GM21390 (cell line): ENCODE data around the gene IKZF2.

Source experiments
- ATAC-seq: cut with Tn5 transposase; IDR thresholded peaks from one replicate; pipeline ENCODE4 v1.9.1; 2021; ENCODE audit not compliant: unreplicated experiment

The IKZF2 gene

GRCh38 chr2:213101692-213102460 is 49.5 kb downstream of the IKZF2 start:
- no peak for ATAC-seq

DNA sequence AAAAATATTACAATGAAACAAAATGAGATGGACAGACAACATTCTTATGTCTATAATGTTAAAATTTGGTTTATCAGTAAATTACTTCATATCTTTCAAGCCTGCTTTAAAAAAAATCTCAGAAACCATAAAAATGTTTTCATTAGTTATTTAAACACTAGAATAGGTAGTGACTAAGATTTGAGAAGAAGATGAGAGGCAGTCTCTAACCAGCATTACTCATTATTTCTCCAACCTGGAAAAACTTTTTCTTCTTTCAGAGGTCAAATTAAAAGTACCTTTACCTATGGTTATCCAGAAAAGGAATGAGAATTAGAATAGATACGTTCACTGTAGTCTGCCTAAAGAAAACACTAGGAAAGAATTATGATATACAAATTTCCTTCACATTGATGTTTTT is 50.3 kb downstream of the IKZF2 start:
- no peak for ATAC-seq

DNA sequence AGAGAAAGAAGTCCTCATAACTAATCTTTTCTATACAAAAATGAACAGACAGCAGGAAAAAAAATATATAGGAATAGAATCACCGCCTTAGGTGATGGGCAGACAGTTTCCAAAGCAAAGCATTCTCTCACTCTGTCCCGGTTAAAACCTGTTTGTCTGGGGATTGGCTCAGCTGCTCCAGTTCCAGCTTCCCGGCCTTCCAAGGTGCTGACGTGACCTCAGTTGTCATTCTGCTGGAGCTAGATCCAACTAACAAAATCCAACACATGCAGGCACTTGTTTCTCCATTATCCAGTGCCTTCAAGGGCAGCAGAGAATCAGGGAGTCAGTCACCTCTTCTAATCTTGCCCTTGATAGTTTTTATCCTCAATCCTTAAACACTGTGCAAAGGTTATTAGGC is 52.8 kb downstream of the IKZF2 start:
- ATAC-seq: no peak

DNA sequence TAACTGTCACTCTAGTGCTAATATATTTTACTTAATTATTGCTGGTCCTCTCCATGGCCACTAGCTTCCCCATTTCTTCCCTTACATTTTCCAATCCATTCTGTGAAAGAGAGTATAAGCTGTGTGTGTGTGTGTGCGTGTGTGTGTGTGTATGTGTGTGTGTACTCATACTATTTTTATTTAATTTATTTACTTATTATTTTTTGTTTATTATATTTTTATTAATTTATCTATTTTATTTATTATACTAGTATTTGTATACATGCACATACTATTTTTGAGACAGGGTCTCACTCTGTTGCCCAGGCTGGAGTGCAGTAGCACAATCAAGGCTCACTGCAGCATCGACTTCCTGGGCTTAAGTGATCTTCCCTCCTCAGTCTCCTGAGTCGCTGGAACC is 59.6 kb downstream of the IKZF2 start:
- ATAC-seq: no peak

DNA sequence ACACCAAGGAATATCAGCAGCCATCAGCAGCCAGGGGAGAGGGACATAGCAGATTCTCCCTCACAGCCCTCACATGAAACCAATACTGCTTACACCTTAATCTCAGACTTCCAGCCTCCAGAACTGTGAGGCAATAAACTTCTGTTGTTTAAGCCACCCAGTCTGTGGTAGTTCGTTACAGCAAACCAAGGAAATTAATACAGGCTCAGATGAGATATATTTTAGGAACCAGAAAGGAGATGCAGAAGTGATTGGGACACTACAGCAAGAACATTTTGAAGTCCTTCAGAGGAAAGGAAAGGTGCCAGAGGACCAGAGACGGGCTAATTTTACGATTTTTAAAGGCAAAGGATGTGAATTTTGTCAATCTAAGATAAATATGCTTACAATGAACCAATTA is 60.6 kb downstream of the IKZF2 start:
- ATAC-seq: no peak

DNA sequence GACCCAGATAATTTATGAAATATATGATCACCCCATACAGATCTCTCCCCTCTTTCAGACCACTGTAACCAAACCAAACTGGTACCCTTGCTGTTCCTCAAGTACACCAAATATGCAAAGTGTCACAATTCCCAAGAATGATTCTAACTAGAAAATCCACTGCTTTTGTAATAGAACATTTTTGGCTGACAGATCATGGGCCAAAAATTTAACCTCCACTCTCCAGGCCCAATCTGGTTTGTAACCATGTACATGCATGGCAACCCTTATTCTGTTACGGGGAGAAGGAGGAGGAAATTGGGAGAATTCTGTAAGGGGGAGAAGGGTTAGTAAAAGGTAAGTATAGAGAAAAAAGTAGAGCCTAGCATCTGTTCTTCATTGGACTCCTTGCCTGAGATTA is 62.0 kb downstream of the IKZF2 start:
- no peak for ATAC-seq

- ATAC-seq: no peak
Measured at GRCh38 chr2:213087040-213087439, 64.4 kb downstream of the IKZF2 start.

- ATAC-seq: no peak
Measured at GRCh38 chr2:213086571-213086970, 64.8 kb downstream of the IKZF2 start.

DNA sequence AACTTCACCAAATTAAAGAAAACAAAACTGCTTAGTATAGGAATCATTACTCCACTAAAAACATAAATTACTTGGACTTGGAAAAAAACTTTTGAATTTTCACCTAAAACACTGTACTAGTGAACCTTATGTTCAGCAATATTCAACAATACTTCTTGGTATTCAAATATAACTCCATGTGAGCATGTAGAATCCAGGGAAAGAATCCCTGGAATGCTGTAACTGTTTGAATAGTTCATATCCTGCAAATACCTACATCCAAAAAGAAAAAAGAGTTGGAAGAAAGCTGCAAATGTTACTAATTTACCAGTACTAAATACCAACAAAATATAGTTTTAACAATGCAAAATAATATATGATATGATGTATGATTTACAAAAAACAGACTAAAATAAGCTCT is 65.4 kb downstream of the IKZF2 start:
- ATAC-seq: no peak

DNA sequence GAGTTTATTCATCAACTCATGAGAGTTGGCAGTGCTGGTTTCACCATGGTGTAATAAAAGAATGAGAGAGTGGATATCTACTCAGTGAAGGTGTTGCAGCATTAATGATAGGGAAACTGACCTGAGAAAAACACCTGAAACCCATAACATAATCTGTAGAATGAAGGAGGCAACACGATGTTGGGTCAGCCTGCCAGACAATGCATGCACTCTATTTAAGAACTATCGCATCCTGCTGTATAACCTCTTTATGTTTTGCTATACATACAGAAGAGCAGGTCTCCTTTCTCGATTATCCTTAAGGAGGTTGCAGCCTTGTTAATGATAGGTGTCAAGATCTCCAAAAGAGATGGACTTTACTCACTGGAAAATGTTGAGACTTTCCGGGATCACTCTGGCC is 65.9 kb downstream of the IKZF2 start:
- ATAC-seq: no peak

DNA sequence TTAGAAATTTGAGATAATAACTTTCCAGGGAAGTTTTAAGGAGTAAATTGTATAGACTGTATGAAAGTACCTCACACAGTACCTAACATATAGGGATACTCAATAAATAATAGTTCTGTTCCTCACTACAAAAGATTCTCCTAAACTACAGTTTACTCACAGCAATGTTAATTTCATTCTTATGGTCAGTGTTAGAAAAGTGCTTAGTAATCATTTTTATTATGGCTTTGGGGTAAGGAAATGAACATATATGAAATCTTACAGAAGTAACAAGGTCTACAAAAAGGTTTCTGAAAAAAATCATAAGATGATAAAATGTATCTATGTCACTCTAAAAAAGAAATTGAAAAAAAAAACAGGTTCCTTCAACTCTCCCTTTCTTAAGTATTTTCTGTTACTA is 67.2 kb downstream of the IKZF2 start:
- ATAC-seq: no peak

- no peak for ATAC-seq
Measured at GRCh38 chr2:213080969-213081617, 70.3 kb downstream of the IKZF2 start.

DNA sequence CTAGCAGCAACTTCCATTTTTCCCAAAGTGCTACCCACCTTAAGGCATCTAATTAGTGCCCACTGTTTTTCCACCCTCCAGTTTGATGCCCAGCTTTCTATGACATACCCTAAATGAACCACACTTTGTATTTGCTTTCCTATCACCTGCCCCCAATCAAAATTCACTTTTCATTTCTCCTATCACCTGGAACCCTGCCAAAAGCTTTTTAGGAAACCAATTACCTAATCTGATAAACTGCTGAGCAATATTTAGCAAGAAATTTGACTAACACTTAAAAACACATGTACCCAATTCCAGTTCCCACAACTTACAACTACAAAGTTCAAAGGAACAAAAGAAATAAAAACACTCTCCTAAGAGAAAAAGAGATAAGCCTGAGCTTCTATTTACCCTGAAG is 71.7 kb downstream of the IKZF2 start:
- ATAC-seq: no peak

- no peak for ATAC-seq
Measured at GRCh38 chr2:213078686-213079085, 72.7 kb downstream of the IKZF2 start.

DNA sequence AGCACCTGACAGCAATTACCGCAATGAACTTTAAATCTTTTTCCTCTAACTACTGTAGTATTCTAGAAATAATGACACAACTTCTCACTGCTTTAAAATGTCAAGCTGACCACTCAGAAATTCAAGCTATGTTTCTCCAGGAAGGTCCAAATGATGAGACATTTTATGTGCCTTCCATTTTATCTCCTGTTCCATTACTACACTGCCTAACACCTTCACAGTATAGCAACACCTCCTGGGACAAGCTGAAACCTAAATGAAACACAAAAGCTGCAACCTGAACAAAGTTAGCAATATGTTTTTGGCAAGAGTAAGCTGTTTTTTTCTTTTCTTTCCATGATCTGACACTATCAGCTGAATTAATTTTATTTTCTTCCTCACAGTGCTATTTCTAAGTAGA is 81.9 kb downstream of the IKZF2 start:
- ATAC-seq: no peak

GRCh38 chr2:213068676-213069359 is 82.6 kb downstream of the IKZF2 start:
- ATAC-seq: no peak

GRCh38 chr2:213067888-213068287 is 83.5 kb downstream of the IKZF2 start:
- no peak for ATAC-seq

DNA sequence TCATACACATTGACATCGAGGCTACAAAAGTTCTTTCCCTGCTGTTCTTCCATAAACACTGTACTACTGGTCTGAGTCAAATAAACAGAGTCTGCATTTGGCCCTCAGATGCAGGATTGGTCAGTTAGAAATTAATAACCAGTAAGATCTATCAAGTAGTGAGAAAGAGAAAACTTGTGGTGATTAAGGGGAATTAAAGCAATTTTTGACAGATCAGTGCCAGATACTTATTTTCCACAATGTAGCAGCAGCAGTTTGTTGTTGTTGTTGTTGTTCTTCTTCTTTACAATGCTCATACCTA is 85.0 kb downstream of the IKZF2 start:
- no peak for ATAC-seq

DNA sequence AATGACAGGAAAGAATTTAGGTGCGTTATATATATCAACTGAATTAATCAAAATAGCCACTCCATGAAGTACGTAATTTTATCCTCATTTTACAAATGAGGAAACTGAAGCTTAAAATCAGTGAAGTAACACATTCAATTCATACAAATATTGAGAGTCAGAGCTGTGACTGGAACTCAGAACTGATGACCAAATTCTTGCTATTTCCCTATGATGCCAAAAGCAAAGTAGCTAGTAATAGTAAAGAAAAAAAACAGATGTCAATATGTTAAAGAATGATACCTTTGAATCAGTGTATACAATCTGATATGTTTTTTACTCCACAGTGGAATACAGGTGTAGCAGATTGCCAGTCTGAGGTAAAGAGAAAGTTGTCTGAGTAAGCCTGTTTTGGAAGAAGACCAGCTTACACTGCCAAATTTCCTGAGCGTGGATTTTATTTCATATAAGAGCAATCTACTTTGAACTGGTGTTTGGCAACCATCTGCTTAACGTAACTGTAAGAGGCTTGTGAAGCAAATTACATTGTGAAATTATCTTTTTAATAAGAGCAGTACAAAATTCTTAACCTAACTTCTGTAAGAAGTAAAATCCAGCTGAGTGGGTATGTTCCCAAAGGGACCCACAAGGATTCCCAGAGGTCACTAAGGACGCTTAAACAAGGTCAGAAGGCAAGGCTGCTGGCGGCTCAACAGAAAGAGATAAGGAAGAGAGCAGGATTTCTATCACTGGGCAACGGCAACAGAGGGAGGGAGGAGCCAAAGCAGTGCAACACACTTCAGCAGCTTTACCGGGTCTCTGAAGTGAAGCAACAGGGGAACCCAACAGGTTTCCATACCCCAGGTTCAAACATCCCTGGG is 85.6 kb downstream of the IKZF2 start:
- no peak for ATAC-seq

GRCh38 chr2:213064099-213064498 is 87.3 kb downstream of the IKZF2 start:
- no peak for ATAC-seq

- no peak for ATAC-seq
Measured at GRCh38 chr2:213057977-213058376, 93.4 kb downstream of the IKZF2 start.

GRCh38 chr2:213046431-213046830 is 105.0 kb downstream of the IKZF2 start:
- no peak for ATAC-seq
